HG02973 (cell line): Measurements from ENCODE around the gene GSTT2B.
"Not testable (repeated sequence)": the region's sequence is repeated elsewhere in the genome, so short reads cannot be mapped to it uniquely, and the experiment has no call there.

ENCODE experiments used
- ATAC-seq: cut with Tn5 transposase; IDR thresholded peaks from one replicate; pipeline ENCODE4 v1.9.1; 2021; ENCODE audit warnings: moderate library complexity; ENCODE audit not compliant: unreplicated experiment

Gene GSTT2B, protein sequence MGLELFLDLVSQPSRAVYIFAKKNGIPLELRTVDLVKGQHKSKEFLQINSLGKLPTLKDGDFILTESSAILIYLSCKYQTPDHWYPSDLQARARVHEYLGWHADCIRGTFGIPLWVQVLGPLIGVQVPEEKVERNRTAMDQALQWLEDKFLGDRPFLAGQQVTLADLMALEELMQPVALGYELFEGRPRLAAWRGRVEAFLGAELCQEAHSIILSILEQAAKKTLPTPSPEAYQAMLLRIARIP

GRCh38 chr22:23961084-23961771 lies at the start of gene GSTT2B:
Gene GSTT2B, minus strand, starts transcription at chr22:23961195. Its CDS starts 64 bp downstream, at chr22:23961131.
- not testable (repeated sequence) for ATAC-seq

DNA sequence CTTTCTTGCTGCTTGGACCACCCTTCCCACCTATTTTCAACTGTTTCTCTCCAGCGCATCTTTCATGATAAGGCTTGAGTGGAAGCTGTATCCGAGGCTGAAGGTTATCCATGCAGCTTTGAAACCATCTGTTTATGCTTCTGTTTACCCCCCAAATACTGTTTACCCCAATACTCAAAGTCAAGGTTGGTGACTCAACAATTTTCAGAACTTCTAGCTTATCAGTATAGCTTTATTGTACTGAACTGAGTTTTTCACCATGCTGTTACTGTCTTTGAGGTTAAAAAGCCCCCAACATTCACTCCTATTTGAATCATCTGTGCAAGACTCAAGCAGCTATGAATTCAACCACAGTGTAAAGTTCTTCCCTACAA lies 49.0 kb upstream of the GSTT2B start:
- ATAC-seq, result no peak

DNA sequence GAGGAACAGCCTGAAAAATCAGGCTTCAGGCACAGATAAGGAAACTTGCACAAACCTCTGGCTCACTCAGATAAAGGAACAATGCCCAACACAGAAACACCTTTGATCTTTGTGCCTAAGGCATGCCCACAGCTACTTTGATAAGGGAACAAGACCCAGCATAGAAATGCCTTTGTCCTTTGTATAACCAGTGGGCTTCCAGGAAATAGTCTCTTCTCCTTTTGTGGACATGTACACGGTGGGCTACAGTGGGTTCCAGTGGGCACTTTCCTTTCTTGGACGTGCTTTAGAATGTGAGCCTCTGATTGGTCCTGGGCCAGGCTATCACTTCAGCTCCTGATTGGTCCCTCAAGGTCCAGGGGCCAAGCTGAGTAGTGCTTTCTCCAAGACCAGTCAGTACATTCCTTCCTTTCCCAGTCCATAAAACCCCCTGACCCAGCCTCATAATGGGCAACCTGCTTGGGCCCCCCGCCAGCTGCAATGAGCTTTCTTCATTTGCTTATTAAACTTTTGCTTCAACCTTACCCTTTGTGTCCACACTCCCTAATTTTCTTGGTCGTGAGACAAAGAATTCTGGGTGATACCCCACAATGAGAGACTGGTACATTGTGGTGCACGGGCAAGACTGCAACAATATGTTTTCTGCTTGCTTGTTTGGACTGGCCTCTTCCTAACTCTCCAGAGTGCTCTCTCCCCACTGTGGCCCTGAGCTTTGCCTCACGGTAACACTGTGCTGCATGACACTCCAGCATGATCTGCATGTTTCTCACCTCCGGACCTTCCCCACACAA lies 48.4 kb upstream of the GSTT2B start:
- no peak for ATAC-seq

GRCh38 chr22:24008381-24009226 lies 47.6 kb upstream of the GSTT2B start:
- ATAC-seq, result no peak

GRCh38 chr22:24008022-24008283 lies 47.0 kb upstream of the GSTT2B start:
- no peak for ATAC-seq

- ATAC-seq, result no peak
Observed at GRCh38 chr22:24007253-24008021, 46.4 kb upstream of the GSTT2B start.

DNA sequence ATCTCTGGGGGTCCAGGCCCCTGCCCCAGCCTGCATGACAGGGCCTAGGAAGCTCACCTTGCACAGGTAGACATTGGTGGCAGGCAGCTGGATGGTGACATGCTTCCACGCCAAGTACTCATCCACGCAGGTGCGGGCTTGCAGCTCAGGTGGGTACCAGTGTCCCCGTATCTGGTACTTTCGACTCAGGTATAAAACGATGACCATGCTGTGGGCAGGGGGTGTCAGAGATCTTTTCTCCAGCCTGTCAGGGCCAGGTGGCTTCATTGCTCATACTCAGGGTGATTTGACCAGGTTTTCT lies 45.9 kb upstream of the GSTT2B start:
- ATAC-seq, result no peak

DNA sequence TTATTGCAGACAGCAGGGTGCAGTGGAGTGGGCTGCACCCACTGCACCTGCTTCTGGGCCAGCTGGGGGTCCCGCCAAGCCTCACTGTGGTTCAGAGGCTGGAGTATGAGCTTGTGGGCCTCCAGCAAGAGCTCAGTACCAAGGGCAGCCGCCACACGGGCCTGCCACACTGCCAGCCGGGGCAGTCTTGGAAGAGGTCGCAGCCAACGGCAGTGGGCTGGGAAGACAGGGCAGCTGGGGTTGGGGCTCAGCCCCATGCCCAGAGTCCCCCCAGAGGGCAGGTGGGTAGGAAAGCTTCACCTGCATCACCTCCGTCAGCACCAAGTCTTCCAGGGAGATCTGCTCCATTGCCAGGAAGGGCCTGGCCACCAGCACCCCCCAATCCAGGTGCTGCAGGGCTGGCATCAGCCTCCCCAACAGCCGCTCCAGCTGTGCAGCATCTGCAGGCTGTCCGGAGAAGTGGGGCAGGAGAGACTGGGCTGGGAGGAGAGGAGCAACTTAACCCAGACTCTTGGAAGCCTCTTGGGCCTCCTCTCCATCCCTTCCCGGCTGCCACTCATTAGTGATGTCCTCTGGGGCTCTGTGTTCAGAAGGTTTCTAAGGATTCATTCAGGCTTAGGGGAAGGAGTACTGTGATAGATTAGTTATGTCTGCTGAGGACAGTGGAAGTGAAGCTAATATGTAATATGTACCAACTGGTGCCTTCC lies 45.4 kb upstream of the GSTT2B start:
- no peak for ATAC-seq

GRCh38 chr22:24005201-24005600 lies 44.2 kb upstream of the GSTT2B start, which contains the start of gene GSTT4:
Gene GSTT4, minus strand, starts transcription at chr22:24005453. Its CDS starts 97 bp downstream, at chr22:24005356.
- no peak for ATAC-seq

DNA sequence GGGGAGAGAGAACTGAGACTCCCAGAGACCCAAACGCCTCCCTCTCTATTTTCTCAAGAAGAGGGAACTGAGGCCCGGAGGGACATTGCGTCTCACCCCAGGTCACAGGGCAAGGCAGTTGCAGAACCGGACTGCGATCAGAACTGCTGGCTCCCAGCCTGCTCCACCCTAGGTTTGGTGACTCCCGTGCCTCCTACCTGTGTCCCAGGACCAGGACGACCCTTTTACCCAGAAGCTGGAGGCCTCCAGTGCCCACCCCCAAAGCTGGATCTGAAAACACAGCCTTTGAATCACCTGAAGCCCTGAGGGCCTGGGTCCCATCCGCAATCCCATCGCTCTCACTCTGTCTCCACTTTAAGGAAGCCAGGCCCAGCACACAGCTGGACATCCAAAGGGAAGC lies 42.9 kb upstream of the GSTT2B start:
- ATAC-seq, result no peak

DNA sequence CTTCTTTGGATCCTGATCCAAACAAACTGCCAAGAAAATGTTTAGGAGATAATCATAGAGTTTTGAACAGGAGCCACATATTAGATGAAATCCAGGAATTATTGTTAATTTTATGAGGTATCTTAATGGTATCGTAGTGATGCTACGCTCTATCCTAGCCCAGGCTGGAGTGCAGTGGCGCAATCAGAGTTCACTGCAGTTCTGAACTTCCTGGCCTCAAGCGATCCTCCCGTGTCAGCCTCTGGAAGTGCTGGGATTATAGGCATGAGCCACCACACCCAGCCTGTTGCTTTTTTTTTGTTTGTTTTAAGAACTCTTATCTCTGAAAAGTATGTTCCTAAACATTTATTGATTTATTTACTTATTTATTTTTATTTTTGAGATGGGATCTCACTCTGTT lies 41.9 kb upstream of the GSTT2B start:
- no peak for ATAC-seq

DNA sequence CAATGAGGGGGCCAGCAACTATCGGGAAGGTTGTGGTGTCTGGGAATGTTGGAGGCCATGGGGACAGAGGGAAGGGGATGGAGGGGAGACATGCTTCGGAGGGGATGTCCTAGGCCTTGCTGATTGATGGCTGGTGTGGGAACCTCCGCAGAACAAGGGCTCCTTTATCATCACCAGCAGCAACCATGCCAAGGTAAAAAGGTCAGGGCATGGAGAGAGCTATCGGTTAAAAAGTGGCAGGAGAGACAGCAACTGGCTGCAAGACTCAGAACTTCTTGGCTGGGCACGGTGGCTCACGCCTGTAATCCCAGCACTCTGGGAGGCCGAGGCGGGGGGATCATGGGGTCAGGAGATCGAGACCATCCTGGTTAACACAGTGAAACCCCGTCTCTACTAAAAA lies 41.3 kb upstream of the GSTT2B start:
- ATAC-seq, result no peak

GRCh38 chr22:24001314-24001713 lies 40.3 kb upstream of the GSTT2B start:
- no peak for ATAC-seq

DNA sequence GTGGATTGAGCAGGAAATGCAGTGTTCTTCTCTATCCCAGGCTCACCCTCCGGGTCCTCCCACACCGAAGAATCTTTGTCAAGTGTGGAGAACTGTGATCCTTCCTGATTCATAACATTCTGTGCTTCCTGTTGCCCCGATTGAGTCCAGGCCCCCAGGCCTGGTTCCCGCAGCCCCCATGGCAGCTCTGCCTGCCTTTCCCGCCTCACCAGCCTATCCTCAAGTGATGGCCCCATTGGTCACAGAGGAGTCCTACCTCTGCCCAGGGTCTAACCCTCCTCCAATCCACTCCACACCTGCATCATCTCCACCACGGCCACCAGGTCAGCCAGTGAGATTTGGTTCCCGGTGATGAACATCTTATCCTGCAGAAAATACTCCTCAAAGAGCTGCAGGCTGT lies 38.8 kb upstream of the GSTT2B start:
- not testable (repeated sequence) for ATAC-seq

GRCh38 chr22:23997092-23997491 lies 36.1 kb upstream of the GSTT2B start:
- no peak for ATAC-seq

DNA sequence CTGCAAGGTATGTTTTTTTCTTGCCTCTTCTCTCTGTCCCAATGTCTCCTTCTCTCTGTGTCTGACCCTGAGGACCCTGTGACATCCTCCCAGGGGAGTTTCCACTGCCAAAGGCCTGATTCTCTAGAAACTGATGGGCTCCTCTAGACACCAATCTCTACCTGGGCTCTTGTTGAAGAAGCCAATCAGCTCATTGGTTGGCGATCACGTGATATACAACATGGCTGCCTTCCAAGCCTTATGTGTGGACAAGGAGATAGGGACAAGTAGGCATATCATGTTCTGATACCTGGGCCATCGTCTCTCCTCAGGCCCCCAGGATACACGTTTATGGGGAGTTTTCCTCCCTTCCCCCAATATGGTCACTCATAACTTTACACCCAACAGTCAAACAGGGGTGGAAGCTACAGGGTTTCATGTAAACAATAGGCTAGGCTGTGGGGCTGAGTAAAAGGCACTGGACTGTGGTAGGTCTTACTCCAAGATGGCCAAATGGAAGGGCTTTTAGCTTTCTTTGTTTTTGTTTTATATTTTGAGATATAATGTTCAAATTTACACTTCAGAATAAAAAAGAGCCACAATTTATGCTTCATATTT lies 32.7 kb upstream of the GSTT2B start:
- ATAC-seq, result not testable (repeated sequence)

GRCh38 chr22:23993080-23993479 lies 32.1 kb upstream of the GSTT2B start:
- not testable (repeated sequence) for ATAC-seq

- ATAC-seq, result not testable (repeated sequence)
Observed at GRCh38 chr22:23989583-23990244, 28.7 kb upstream of the GSTT2B start.
